ENCODE data around the gene MVD.

- no peak for TF ChIP-seq CTCF (conservative IDR thresholded peaks at IDR 0.05 in 1 of 2, IDR thresholded peaks at IDR 0.05 in 1 of 2; ENCODE audit: low read depth in 1 of 2, low read length in 2 of 2)
- TF ChIP-seq EZH2 (IDR thresholded peaks at IDR 0.05; ENCODE audit: low read length, missing control alignments) = no peak
Observed at GRCh38 chr16:88653596-88654362, 9.1 kb downstream of the MVD start.

Data from fibroblast of lung (primary cell).